HepG2 (cell line): Measurements from ENCODE around the gene EGR2. TPM values are rescaled to one million over a fixed set of nuclear protein-coding genes. Genes with fewer than 3 reads are reported as not detected.

Experiments used
- AFF4 ChIP-seq: sonication (generic); formaldehyde crosslinking; IDR thresholded peaks from 2 replicates; pipeline ENCODE4 v1.4.0; 2020; ENCODE audit warnings: missing genetic modification reagents
- GATAD1 ChIP-seq: IDR thresholded peaks from 2 replicates; pipeline ENCODE4 v1.6.1; 2016; ENCODE audit warnings: missing genetic modification reagents, missing compliant biosample characterization
- IKZF1 ChIP-seq: fragments of 450-650 bp; IDR thresholded peaks from 2 replicates; pipeline ENCODE4 v1.7.1; 2016
- KIAA2018 ChIP-seq: sonication (generic); formaldehyde crosslinking; IDR thresholded peaks from 2 replicates; pipeline ENCODE4 v1.5.0; 2020; ENCODE audit warnings: mild to moderate bottlenecking, missing genetic modification reagents, borderline replicate concordance
- PITX1 ChIP-seq: sonication (generic); formaldehyde crosslinking; IDR thresholded peaks from 2 replicates; pipeline ENCODE4 v1.5.1; 2020; ENCODE audit warnings: mild to moderate bottlenecking, missing genetic modification reagents
- PPARG ChIP-seq: conservative IDR thresholded peaks from 2 replicates; pipeline ENCODE4 v1.6.1; 2016; ENCODE audit warnings: missing biosample characterization, missing genetic modification reagents
- SP4 ChIP-seq: sonication (generic); formaldehyde crosslinking; IDR thresholded peaks from 2 replicates; pipeline ENCODE4 v1.8.1; 2023; ENCODE audit warnings: mild to moderate bottlenecking, missing genetic modification reagents
- TFAP4 ChIP-seq: sonication (generic); IDR thresholded peaks from 2 replicates; pipeline ENCODE4 v1.6.1; 2016; ENCODE audit warnings: low read depth, borderline replicate concordance
- TFDP2 ChIP-seq: sonication (generic); formaldehyde crosslinking; IDR thresholded peaks from 2 replicates; pipeline ENCODE4 v1.4.0; 2020; ENCODE audit warnings: missing genetic modification reagents
- ZFYVE20 ChIP-seq: sonication (generic); formaldehyde crosslinking; IDR thresholded peaks from 2 replicates; pipeline ENCODE4 v1.8.0; 2023; ENCODE audit warnings: low read depth, mild to moderate bottlenecking, moderate library complexity, missing genetic modification reagents, borderline replicate concordance
- ZNF143 ChIP-seq: sonication (generic); formaldehyde crosslinking; IDR thresholded peaks from 2 replicates; pipeline ENCODE4 v1.4.0; 2020; ENCODE audit warnings: missing genetic modification reagents
- ZNF263 ChIP-seq: sonication (generic); formaldehyde crosslinking; IDR thresholded peaks from 2 replicates; pipeline ENCODE4 v1.4.0; 2020; ENCODE audit warnings: missing genetic modification reagents
- ZNF383 ChIP-seq: sonication (generic); formaldehyde crosslinking; IDR thresholded peaks from 2 replicates; pipeline ENCODE4 v1.4.0; 2020; ENCODE audit warnings: missing genetic modification reagents, mild to moderate bottlenecking, borderline replicate concordance
- ZNF737 ChIP-seq: sonication (generic); formaldehyde crosslinking; IDR thresholded peaks from 2 replicates; pipeline ENCODE4 v1.5.0; 2020; ENCODE audit warnings: missing genetic modification reagents, mild to moderate bottlenecking, borderline replicate concordance
- polyA plus RNA-seq, 8 experiments: library from polyadenylated mRNA; depleted of rRNA in 3 of 8; stranded (reverse) in 7 of 8; unstranded in 1 of 8; fragments of >200 nt; fragmentation: Illumina TruSeq in 4 of 8; extraction: Trizol in 4 of 8; gene quantifications; 2 replicates each; pipeline versions ENCODE4 v1.2.1 to v1.2.3, GENCODE V29; 2011 to 2016; ENCODE audit warnings: low read depth in 4 of 8, missing spikeins in 1 of 8, mixed read lengths in 1 of 8; ENCODE audit not compliant: insufficient read depth in 1 of 8
- total RNA-seq, 5 experiments: library from RNA; depleted of rRNA; stranded (reverse); fragments of >200 nt; fragmentation: Illumina TruSeq; extraction: Trizol; gene quantifications; 2 replicates each; pipeline ENCODE4 v1.2.3, GENCODE V29; 2016; ENCODE audit warnings: low read depth in 1 of 5

Gene EGR2
- total and polyA plus RNA-seq, 2 of the 13 experiments (the other 11 are each of a cell fraction or from before 2014, with no cell fraction given), result 0.11 to 0.15 TPM

- TF ChIP-seq PPARG (CRISPR knock-in tag), result 0 out of 2 replicates have a peak, but pooled peaks have one; percentile 10
- TF ChIP-seq ZNF737 (CRISPR knock-in tag), result no peak
- peak; percentile 100 for TF ChIP-seq TFAP4
- TF ChIP-seq IKZF1, result no peak
- TF ChIP-seq PITX1 (CRISPR knock-in tag), result peak; percentile 25; the same call in 1 of the 2 replicates
- TF ChIP-seq ZNF383 (CRISPR knock-in tag), result no peak
- no peak for TF ChIP-seq AFF4 (CRISPR knock-in tag)
- peak; percentile 37; the same call in 1 of the 2 replicates for TF ChIP-seq SP4 (CRISPR knock-in tag)
- 0 out of 2 replicates have a peak, but pooled peaks have one; percentile 40 for TF ChIP-seq KIAA2018 (CRISPR knock-in tag)
- TF ChIP-seq GATAD1 (CRISPR knock-in tag), result peak; percentile 82
- TF ChIP-seq ZNF263, result no peak
- TF ChIP-seq ZNF143 (CRISPR knock-in tag), result peak; percentile 95
- peak; percentile 15; the same call in 1 of the 2 replicates for TF ChIP-seq TFDP2 (CRISPR knock-in tag)
- TF ChIP-seq ZFYVE20 (CRISPR knock-in tag), result peak; percentile 29; the same call in 1 of the 2 replicates
These were observed 11.6 kb downstream of the EGR2 start, which contains the start of gene ADO (continued) for GRCh38 chr10:62804356-62805230.
